ENCODE measurements around the gene NCEH1. TPM values are rescaled to one million over a fixed set of nuclear protein-coding genes. Genes with fewer than 3 reads are reported as not detected.
A peak's percentile ranks its signal among the peaks of the same experiment; 100 is the strongest.

NCEH1 gene
- total and polyA plus RNA-seq, 2 of the 13 experiments (the other 11 are each of a cell fraction or from before 2014, with no cell fraction given) = 12.9 to 21.4 TPM

DNA sequence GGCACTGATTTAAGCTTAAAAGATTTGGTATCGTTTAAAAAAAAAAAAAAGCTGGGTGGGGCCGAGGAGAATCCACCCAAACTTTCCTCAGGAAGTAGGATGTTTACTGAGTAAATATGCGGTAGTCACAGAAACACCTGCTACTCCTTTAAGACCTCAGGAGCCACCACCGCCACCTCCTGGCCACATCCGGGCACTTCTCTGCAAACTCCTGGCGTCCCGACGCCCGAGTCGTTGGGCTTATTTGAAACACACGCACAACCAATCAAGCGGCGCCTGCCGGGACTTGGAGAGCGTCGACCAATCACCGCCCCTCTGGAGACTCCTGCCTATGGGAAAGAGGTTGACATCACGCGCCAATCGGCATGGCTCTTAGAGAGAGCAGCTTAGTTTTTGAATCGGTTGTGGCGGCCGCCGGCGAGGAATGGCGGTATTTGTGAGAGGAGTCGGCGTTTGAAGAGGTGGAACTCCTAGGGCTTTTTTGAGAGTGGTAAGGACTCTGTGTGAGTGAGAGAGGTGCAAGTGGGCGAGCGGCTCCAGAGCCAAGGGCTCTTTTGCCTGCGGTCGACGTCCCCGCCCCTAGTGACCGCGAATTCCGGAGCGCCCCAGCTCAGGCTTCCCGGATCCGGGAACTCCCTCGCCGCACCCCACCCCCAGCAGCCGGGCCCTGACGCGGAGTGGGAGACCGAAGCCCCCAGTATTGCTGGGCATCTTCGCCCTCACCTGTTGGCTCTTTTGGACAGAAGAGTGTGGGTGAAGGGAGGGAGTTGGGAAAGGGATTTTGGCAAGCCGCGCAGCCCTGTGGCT is 39.7 kb upstream of the NCEH1 start, which contains the start of gene ECT2 (continued):
- TF ChIP-seq, protein P1, sequence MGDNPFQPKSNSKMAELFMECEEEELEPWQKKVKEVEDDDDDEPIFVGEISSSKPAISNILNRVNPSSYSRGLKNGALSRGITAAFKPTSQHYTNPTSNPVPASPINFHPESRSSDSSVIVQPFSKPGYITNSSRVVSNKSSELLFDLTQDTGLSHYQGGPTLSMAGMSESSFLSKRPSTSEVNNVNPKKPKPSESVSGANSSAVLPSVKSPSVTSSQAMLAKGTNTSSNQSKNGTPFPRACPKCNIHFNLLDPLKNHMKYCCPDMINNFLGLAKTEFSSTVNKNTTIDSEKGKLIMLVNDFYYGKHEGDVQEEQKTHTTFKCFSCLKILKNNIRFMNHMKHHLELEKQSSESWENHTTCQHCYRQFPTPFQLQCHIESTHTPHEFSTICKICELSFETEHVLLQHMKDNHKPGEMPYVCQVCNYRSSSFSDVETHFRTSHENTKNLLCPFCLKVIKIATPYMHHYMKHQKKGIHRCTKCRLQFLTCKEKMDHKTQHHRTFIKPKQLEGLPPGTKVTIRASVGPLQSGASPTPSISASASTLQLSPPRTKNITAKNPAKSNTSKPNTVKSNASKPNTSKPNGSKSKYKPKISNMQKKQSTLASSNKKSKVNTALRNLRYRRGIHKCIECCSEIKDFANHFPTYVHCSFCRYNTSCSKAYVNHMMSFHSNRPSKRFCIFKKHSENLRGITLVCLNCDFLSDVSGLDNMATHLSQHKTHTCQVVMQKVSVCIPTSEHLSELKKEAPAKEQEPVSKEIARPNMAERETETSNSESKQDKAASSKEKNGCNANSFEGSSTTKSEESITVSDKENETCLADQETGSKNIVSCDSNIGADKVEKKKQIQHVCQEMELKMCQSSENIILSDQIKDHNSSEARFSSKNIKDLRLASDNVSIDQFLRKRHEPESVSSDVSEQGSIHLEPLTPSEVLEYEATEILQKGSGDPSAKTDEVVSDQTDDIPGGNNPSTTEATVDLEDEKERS (CRISPR knock-in tag; IDR thresholded peaks at IDR 0.05) = peak; percentile 42; the same call in 1 of the 2 replicates
- no peak for TF ChIP-seq ZNF850 (CRISPR knock-in tag; conservative IDR thresholded peaks at IDR 0.05)
- no peak for TF ChIP-seq ZNF570 (CRISPR knock-in tag; IDR thresholded peaks at IDR 0.05; ENCODE audit: borderline replicate concordance)
- TF ChIP-seq RFXANK (CRISPR knock-in tag; IDR thresholded peaks at IDR 0.05) = no peak; the same call in 1 of the 2 replicates
- TF ChIP-seq, protein P2, sequence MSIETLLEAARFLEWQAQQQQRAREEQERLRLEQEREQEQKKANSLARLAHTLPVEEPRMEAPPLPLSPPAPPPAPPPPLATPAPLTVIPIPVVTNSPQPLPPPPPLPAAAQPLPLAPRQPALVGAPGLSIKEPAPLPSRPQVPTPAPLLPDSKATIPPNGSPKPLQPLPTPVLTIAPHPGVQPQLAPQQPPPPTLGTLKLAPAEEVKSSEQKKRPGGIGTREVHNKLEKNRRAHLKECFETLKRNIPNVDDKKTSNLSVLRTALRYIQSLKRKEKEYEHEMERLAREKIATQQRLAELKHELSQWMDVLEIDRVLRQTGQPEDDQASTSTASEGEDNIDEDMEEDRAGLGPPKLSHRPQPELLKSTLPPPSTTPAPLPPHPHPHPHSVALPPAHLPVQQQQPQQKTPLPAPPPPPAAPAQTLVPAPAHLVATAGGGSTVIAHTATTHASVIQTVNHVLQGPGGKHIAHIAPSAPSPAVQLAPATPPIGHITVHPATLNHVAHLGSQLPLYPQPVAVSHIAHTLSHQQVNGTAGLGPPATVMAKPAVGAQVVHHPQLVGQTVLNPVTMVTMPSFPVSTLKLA (IDR thresholded peaks at IDR 0.05) = peak; percentile 35; the same call in 1 of the 2 replicates
- TF ChIP-seq, protein P3, sequence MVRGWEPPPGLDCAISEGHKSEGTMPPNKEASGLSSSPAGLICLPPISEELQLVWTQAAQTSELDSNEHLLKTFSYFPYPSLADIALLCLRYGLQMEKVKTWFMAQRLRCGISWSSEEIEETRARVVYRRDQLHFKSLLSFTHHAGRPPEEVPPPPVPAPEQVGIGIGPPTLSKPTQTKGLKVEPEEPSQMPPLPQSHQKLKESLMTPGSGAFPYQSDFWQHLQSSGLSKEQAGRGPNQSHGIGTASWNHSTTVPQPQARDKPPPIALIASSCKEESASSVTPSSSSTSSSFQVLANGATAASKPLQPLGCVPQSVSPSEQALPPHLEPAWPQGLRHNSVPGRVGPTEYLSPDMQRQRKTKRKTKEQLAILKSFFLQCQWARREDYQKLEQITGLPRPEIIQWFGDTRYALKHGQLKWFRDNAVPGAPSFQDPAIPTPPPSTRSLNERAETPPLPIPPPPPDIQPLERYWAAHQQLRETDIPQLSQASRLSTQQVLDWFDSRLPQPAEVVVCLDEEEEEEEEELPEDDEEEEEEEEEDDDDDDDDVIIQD (CRISPR knock-in tag; IDR thresholded peaks at IDR 0.05; ENCODE audit: low read depth) = peak; percentile 95
- TF ChIP-seq FOXM1 (CRISPR knock-in tag; IDR thresholded peaks at IDR 0.05) = peak; percentile 93
- TF ChIP-seq ZNF879 (CRISPR knock-in tag; IDR thresholded peaks at IDR 0.05) = no peak
- TF ChIP-seq, protein P4, sequence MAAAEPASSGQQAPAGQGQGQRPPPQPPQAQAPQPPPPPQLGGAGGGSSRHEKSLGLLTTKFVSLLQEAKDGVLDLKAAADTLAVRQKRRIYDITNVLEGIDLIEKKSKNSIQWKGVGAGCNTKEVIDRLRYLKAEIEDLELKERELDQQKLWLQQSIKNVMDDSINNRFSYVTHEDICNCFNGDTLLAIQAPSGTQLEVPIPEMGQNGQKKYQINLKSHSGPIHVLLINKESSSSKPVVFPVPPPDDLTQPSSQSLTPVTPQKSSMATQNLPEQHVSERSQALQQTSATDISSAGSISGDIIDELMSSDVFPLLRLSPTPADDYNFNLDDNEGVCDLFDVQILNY (CRISPR knock-in tag; conservative IDR thresholded peaks at IDR 0.05) = peak; percentile 84
- 0 out of 2 replicates have a peak, but pooled peaks have one; percentile 22 for TF ChIP-seq SRF (IDR thresholded peaks at IDR 0.05; ENCODE audit: low read depth, low read length)
- TF ChIP-seq ZNF782 (CRISPR knock-in tag; IDR thresholded peaks at IDR 0.05; ENCODE audit: borderline replicate concordance) = no peak
- peak; percentile 30; the same call in 1 of the 2 replicates for TF ChIP-seq BORCS8-MEF2B (CRISPR knock-in tag; IDR thresholded peaks at IDR 0.05)
- TF ChIP-seq RORA (CRISPR knock-in tag; IDR thresholded peaks at IDR 0.05) = no peak
- TF ChIP-seq PPARG (CRISPR knock-in tag; conservative IDR thresholded peaks at IDR 0.05) = no peak
- TF ChIP-seq, protein P5, sequence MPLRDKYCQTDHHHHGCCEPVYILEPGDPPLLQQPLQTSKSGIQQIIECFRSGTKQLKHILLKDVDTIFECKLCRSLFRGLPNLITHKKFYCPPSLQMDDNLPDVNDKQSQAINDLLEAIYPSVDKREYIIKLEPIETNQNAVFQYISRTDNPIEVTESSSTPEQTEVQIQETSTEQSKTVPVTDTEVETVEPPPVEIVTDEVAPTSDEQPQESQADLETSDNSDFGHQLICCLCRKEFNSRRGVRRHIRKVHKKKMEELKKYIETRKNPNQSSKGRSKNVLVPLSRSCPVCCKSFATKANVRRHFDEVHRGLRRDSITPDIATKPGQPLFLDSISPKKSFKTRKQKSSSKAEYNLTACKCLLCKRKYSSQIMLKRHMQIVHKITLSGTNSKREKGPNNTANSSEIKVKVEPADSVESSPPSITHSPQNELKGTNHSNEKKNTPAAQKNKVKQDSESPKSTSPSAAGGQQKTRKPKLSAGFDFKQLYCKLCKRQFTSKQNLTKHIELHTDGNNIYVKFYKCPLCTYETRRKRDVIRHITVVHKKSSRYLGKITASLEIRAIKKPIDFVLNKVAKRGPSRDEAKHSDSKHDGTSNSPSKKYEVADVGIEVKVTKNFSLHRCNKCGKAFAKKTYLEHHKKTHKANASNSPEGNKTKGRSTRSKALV (CRISPR knock-in tag; IDR thresholded peaks at IDR 0.05) = no peak
- peak; percentile 39; the same call in 1 of the 2 replicates for TF ChIP-seq ZNF816 (CRISPR knock-in tag; IDR thresholded peaks at IDR 0.05; ENCODE audit: borderline replicate concordance)
- TF ChIP-seq HES4 (CRISPR knock-in tag; IDR thresholded peaks at IDR 0.05; ENCODE audit: borderline replicate concordance) = 0 out of 2 replicates have a peak, but pooled peaks have one; percentile 27
- no peak for TF ChIP-seq JARID2 (CRISPR knock-in tag; IDR thresholded peaks at IDR 0.05; ENCODE audit: insufficient replicate concordance)
